ENCODE measurements around the gene ADSS1.
A peak's percentile ranks its signal among the peaks of the same experiment; 100 is the strongest.
"Not testable (repeated sequence)": the region's sequence is repeated elsewhere in the genome, so short reads cannot be mapped to it uniquely, and the experiment has no call there.

ADSS1 gene

GRCh38 chr14:104734991-104735779 lies 11.2 kb downstream of the ADSS1 start:
- DNase-seq, result no peak

GRCh38 chr14:104735830-104736642 lies 12.0 kb downstream of the ADSS1 start:
- no peak for DNase-seq

- no peak for DNase-seq
Observed at GRCh38 chr14:104738375-104739019, 14.5 kb downstream of the ADSS1 start.

- no peak for DNase-seq
Observed at GRCh38 chr14:104739026-104739425, 15.0 kb downstream of the ADSS1 start.

DNA sequence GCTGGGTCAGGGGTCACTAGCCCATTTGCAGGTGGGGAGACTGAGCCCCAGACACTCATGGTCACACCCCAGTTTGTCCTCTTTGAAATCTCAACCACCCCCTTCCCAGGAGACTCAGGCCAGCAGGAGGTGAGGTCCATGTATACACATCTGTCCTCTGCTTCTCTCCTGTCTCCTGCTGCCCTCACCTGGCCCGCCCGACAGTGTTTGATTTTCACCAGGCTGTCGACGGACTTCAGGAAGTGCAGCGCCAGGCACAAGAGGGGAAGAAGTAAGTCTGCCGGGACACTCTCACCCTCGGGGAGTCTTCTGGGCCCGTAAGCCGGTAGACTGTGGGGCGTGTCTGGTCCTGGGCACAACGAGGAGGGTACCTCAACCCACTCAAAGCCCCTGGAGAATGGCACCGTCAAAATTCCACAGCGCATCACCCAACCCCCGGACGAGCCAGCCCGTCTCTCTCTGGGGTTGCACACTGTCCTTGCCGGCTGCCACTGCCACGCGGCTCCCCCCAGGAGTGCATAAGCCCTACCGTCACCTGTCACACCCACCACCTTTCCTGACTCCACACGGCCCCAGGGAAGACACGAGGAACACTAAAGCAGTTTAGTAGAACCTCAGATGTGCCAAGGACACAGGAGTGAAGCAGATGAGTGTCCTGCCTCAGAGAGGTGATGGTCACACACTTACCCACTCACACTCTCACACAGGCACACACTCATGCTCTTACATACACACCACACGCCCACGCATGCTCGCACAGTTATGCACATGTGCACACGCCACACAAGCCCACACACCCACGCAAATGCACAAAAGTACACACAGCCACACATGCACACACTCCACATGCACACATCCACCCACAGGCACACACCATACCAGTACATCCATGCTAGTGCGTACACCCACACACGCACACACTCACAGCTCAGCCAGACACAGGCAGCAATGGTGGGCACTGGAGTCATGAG lies 15.8 kb downstream of the ADSS1 start:
- DNase-seq, result no peak

GRCh38 chr14:104741108-104741802 lies 17.2 kb downstream of the ADSS1 start:
- no peak for DNase-seq

DNA sequence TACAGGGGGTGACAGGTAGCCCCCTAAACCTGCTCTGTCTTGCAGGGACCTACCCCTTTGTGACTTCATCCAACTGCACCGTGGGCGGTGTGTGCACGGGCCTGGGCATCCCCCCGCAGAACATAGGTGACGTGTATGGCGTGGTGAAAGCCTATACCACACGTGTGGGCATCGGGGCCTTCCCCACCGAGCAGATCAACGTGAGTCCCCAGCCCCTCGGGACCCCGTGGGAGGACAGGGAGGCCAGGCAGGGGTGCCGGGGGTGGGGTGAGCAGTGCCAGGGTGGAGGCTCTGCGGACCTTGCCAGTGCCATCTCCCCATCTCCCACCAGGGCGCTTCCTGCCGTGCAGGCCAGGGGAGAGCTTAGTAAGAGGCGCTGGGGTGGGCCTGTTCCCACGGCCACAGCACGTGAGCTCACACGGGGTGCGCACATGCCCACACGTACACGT lies 17.8 kb downstream of the ADSS1 start:
- DNase-seq, result no peak

DNA sequence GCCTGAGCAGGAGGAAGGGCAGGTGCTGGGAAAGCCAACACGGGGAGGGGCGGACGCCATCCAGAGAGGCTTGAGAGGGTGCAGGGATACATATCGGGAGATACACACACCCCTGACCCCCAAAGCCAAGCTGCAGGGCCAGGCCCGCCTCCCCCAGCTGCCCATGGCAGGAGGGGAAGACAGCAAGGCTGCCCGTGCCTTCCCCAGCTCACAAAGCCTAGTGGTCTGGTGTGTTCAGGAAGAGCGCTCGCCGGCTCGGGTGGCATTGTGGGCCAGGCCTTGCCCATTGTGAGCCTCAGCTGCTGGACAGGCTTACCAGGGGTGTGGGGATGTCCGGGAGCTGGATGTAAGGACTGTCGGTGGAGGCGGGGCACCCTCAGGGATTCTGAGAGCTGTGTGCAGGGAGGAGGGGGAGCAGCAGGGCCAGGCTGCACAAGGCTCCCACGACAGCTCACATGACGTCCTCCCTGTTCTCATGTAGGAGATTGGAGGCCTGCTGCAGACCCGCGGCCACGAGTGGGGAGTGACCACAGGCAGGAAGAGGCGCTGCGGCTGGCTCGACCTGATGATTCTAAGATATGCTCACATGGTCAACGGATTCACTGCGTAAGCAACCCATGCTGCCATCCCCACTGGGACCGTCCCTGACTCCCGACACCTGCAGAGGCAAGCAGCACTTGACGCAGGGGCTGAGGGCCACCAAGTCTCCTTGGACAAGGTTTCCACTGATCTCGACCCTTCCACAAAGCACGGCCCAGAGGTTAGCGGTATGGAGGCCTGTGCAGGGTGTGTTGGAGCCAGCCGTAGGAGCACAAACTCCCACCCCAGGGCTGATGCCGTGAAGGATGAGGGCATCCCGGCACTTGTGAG lies 18.8 kb downstream of the ADSS1 start:
- DNase-seq, result no peak

- no peak for DNase-seq
Observed at GRCh38 chr14:104743461-104744380, 19.7 kb downstream of the ADSS1 start.

DNA sequence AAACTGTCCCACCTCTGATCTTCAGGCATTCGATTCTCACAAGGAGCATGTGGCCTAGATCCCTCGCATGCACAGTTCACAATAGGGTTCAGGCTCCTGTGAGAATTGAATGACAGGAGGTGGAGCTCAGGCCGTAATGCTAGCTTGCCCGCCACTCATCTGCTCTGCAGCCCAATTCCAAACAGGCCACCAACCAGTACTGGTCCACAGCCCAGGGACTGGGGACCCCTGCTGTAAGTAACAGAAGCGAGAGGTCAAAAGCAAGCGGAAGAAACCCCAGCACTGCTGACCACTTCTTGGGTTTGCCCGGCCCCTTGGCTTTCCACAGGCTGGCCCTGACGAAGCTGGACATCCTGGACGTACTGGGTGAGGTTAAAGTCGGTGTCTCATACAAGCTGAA lies 20.5 kb downstream of the ADSS1 start:
- DNase-seq, result no peak

DNA sequence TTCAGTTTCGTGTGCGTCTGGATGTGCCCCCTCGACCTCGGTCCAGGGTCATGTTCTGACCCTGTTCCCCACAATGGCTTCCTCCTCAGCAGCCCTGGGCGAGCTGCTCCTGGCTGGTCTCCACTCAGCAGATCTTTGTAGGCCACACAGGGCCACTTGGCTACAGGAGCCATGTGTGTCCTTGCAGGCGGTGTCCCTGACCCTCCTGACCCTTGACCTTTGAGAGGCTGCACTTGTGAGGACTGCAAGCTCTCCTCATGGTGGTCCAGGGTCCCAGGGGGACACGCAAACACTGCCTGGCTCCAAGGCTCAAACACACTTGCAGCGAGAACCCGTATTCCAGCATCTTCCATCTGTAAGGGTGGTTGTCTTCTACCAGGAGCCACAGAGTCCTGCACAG lies 21.4 kb downstream of the ADSS1 start:
- no peak for DNase-seq

DNA sequence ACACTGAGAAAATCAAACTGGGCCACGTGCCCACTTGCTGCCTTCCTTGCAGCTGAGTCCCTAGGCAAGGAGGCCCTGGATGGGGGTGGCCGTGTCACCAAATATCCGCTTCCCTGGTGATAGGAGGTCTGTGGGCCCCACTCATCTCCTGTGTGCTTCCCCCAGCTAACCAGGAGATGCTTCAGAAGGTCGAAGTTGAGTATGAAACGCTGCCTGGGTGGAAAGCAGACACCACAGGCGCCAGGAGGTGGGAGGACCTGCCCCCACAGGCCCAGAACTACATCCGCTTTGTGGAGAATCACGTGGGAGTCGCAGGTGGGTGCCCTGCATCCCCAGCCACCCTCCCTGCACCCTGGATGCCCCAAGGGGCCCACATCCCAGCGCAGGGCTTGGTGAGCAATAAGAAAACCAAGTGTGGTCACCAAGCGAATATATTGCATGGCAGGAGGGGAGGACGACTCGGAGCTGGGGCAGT lies 22.1 kb downstream of the ADSS1 start:
- no peak for DNase-seq

GRCh38 chr14:104746934-104747481 lies 23.0 kb downstream of the ADSS1 start:
- DNase-seq, result no peak

- no peak for DNase-seq
Observed at GRCh38 chr14:104747876-104748275, 23.8 kb downstream of the ADSS1 start.

GRCh38 chr14:104749111-104749649 lies 25.2 kb downstream of the ADSS1 start:
- DNase-seq, result peak; percentile 61 to 90

DNA sequence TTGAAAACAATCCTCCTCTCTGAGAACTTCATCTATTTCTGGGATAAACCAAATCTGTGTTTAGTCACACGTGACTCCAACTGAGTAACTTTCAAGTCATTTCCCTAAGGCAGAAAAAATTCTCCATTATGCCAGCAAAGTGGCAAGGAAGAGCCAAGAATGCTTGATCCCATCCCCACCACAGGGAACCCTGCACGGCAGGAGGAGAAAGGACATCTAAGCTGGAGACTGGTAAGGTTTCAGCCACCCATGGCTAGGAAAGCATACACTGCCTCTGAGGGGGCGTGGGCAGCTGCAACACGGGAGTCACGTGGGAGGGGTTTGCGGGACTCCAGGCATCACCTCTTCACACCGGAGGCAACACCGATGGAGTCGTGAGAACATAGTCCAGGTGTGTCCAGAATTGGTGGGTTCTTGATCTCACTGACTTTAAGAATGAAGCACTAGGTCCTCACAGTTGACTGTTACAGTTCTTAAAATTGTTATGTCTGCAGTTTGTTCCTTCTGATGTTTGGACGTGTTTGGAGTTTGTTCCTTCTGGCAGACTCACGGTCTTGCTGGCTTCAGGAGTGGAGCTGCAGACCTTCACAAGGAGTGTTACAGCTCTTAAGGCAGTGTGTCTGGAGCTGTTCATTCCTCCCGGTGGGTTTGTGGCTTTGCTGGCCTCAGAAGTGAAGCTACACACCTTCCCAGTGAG lies 26.2 kb downstream of the ADSS1 start:
- no peak for DNase-seq

- DNase-seq, result not testable (repeated sequence)
Observed at GRCh38 chr14:104750753-104751057, 26.7 kb downstream of the ADSS1 start.
